Caco-2 (cell line): ENCODE data around the gene MRPL12. TPM values are rescaled to one million over a fixed set of nuclear protein-coding genes. Genes with fewer than 3 reads are reported as not detected.

Experiments
- BruUV-seq: library from RNA; stranded (reverse); fragments of 400-500 nt; replicated peaks from 2 replicates; lab custom pipeline; 2021; lab: Mats Ljungman, UMichigan
- CTCF ChIA-PET: fragments of 300-600 bp; sonication (Branson Sonifier 250); formaldehyde crosslinking; loops from one replicate; lab custom pipeline; 2022; ENCODE audit warnings: antibody characterized with exemption; lab: Charles Lee
- POLR2A ChIA-PET: fragments of 300-600 bp; sonication (Branson Sonifier 250); formaldehyde crosslinking; loops from one replicate; lab custom pipeline; 2022; ENCODE audit warnings: antibody characterized with exemption; lab: Charles Lee
- DNase-seq, 2 experiments: peaks; one replicate each; pipeline versions ENCODE4 v3.0.0 to v3.0.0-alpha.2; 2020 to 2022
- H3K27me3 ChIP-seq: replicated peaks from 2 replicates; pipeline ENCODE4 v1.6.0; 2011; ENCODE audit warnings: low read length; ENCODE audit not compliant: control insufficient read depth, insufficient read depth
- H3K36me3 ChIP-seq: 2 replicates; pipeline ENCODE4 v1.5.1; 2011; ENCODE audit warnings: low read length; ENCODE audit not compliant: control insufficient read depth, insufficient read depth
- H3K4me1 ChIP-seq: fragments of 250-450 bp; sonication (Bioruptor Pico); 2 replicates; pipeline ENCODE4 v1.5.1; 2020; ENCODE audit warnings: mild to moderate bottlenecking
- H3K4me3 ChIP-seq: 2 replicates; pipeline ENCODE4 v1.5.1; 2011; ENCODE audit warnings: low read depth, mild to moderate bottlenecking, control low read depth, low read length
- H3K9me3 ChIP-seq: fragments of 250-450 bp; sonication (Bioruptor Pico); 2 replicates; pipeline ENCODE4 v1.5.1; 2020; ENCODE audit warnings: mild to moderate bottlenecking, moderate library complexity
- H3K27ac Mint-ChIP-seq: one replicate; pipeline ENCODE4 v1.8.0; 2022; ENCODE audit warnings: mixed read lengths; ENCODE audit not compliant: unreplicated experiment
- H3K27me3 Mint-ChIP-seq: one replicate; pipeline ENCODE4 v1.8.0; 2022; ENCODE audit warnings: mixed read lengths; ENCODE audit not compliant: insufficient read depth, unreplicated experiment
- H3K36me3 Mint-ChIP-seq: one replicate; pipeline ENCODE4 v1.8.0; 2022; ENCODE audit warnings: mild to moderate bottlenecking, mixed read lengths; ENCODE audit not compliant: insufficient read depth, unreplicated experiment
- H3K4me1 Mint-ChIP-seq: one replicate; pipeline ENCODE4 v1.8.0; 2022; ENCODE audit warnings: low read depth, mixed read lengths; ENCODE audit not compliant: unreplicated experiment
- H3K4me3 Mint-ChIP-seq: one replicate; pipeline ENCODE4 v1.8.0; 2022; ENCODE audit warnings: mild to moderate bottlenecking, moderate library complexity, mixed read lengths; ENCODE audit not compliant: unreplicated experiment
- H3K9me3 Mint-ChIP-seq: one replicate; pipeline ENCODE4 v1.8.0; 2022; ENCODE audit warnings: mixed read lengths; ENCODE audit not compliant: unreplicated experiment
- intact Hi-C: fragments of 100-400 bp; cut with micrococcal nuclease; formaldehyde crosslinking; loops from one replicate; pipeline ENCODE4 v1.10.0; 2022; ENCODE audit not compliant: unreplicated experiment
- total RNA-seq: library from RNA; stranded (reverse); gene quantifications from 2 replicates; pipeline ENCODE4 v1.2.3, GENCODE V29; 2022
- TF ChIP-seq, protein P1 (sequence below), 2 experiments: fragments of 200-600 bp in 1 of 2; IDR thresholded peaks; 1 replicate in 1 of 2; 2 replicates in 1 of 2; pipeline versions ENCODE4 v1.5.1 to v1.8.0; 2011 to 2022; ENCODE audit warnings: antibody characterized with exemption in 1 of 2, control low read depth in 1 of 2, inconsistent platforms in 1 of 2, low read depth in 1 of 2, low read length in 1 of 2, mild to moderate bottlenecking in 1 of 2, moderate library complexity in 1 of 2; ENCODE audit not compliant: insufficient read depth in 1 of 2, severe bottlenecking in 1 of 2, unreplicated experiment in 1 of 2

Gene MRPL12
- total RNA-seq, 1 experiment from 2014 or later = 164 TPM

DNA sequence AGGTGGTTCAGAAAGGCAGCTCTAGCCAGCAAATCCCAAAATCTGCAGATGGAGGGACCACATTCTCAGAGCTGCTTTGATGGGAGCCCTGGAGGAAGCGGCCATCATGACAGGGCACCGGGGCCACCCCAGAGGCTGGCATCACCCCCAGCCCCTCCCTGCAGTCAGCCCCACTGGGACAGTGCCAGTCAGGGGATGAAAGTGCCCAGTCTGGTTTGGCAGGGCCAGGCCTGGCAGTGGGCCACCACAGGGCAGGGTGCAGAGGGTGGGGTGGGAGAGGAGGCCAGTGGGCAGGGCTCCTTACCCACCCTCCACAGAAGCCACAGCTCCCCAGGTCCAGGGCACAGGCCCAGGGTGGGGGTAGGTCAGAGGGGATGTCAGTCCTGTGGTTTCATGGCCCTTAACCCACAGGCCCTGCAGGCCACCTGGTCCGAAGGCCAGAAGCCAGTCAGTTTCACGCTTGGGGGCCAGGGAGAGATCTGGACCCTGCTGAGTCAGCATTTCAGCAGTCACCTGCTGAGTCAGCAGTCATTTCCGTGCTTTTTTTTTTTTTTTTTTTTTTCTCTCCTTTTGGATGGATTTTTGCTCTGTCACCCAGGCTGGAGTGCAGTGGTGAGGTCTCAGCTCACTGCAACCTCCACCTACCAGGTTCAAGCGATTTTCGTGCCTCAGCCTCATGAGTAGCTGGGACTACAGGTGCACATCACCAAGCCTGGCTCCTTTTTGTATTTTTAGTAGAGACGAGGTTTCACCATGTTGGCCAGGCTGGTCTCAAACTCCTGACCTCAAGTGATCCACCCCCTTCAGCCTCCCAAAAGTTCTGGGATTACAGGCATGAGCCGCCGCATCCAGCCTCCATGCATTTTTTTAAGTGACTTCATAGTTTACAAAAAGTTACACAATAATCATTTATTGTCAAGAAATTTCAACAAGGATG lies 19.3 kb downstream of the MRPL12 start:
- Histone ChIP-seq H3K4me1 (peaks cover 4% of the 10 kb centered on the region; the same call in 1 of the 2 replicates), H3K4me3 (no peak overlapping the region), H3K36me3 (no peaks in the 10 kb centered on the region), H3K27me3 (no peaks in the 10 kb centered on the region), H3K9me3 (no peaks in the 10 kb centered on the region)
- no TSS peak for BruUV-seq
- no peak for DNase-seq
- Mint-ChIP-seq H3K27ac (no peak overlapping the region), H3K4me3 (no peak overlapping the region), H3K9me3 (no peaks in the 10 kb centered on the region), H3K27me3 (no peaks in the 10 kb centered on the region), H3K4me1 (no peaks in the 10 kb centered on the region), H3K36me3 (peaks cover 31% of the 10 kb centered on the region)
- ChIA-PET POLR2A (interaction anchor here (1.1 to 1.3 kb wide), 2 partner anchors 10 to 111 kb away, joined by 5 to 10 read pairs; partner anchors contain the start of genes MCRIP1 and SLC25A10), CTCF (interaction anchor here (0.6 kb wide), 1 partner anchor 102 kb away, joined by 3 read pairs; no protein-coding TSS in a partner anchor)
- TF ChIP-seq, protein P1, sequence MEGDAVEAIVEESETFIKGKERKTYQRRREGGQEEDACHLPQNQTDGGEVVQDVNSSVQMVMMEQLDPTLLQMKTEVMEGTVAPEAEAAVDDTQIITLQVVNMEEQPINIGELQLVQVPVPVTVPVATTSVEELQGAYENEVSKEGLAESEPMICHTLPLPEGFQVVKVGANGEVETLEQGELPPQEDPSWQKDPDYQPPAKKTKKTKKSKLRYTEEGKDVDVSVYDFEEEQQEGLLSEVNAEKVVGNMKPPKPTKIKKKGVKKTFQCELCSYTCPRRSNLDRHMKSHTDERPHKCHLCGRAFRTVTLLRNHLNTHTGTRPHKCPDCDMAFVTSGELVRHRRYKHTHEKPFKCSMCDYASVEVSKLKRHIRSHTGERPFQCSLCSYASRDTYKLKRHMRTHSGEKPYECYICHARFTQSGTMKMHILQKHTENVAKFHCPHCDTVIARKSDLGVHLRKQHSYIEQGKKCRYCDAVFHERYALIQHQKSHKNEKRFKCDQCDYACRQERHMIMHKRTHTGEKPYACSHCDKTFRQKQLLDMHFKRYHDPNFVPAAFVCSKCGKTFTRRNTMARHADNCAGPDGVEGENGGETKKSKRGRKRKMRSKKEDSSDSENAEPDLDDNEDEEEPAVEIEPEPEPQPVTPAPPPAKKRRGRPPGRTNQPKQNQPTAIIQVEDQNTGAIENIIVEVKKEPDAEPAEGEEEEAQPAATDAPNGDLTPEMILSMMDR (IDR thresholded peaks at IDR 0.05; ENCODE audit: insufficient read depth in 1 of 2, low read depth in 1 of 2, low read length in 1 of 2, severe bottlenecking in 1 of 2, unreplicated experiment in 1 of 2) = no peak
- intact Hi-C loops = no loop called here

DNA sequence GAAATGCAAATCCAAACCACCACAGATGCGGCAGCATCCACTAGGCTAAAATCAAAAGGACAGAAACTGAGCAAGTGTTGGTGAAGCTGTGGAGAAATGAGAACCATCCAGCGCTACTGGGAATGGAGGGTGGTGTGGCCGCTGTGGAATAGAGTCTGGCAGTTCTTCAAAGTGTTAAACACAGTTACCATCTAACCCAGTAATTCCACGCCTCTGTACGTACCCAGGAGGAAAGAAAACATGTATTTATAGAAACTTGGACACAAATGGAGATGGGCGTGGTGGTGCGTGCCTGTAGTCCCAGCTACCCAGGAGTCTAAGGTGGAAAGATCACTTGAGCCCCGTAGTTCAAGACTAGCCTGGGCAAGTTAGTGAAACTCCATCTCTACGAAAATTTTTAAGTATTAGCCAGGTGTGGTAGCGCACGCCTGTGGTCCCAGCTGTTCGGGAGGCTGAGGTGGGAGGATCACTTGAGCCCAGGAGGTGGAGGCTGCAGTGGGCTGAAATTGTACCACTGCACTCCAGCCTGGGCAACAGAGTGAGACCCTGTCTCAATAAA lies 20.6 kb downstream of the MRPL12 start:
- Histone ChIP-seq H3K36me3 (no peaks in the 10 kb centered on the region), H3K4me1 (peaks cover 4% of the 10 kb centered on the region; the same call in 1 of the 2 replicates), H3K4me3 (no peak overlapping the region), H3K9me3 (no peaks in the 10 kb centered on the region), H3K27me3 (no peaks in the 10 kb centered on the region)
- ChIA-PET POLR2A (interaction anchor here (0.5 to 0.6 kb wide), 3 partner anchors 25 to 211 kb away, joined by 3 to 6 read pairs (median 3); partner anchors contain the start of gene ACTG1), CTCF (no interaction called here)
- Mint-ChIP-seq H3K27me3 (no peaks in the 10 kb centered on the region), H3K36me3 (peaks cover 24% of the 10 kb centered on the region), H3K4me1 (no peaks in the 10 kb centered on the region), H3K27ac (no peak overlapping the region), H3K4me3 (no peak overlapping the region), H3K9me3 (no peaks in the 10 kb centered on the region)
- TSS peak; percentile 39 for BruUV-seq
- intact Hi-C loops = no loop called here
- TF ChIP-seq, protein P1 (IDR thresholded peaks at IDR 0.05; ENCODE audit: insufficient read depth in 1 of 2, low read depth in 1 of 2, low read length in 1 of 2, severe bottlenecking in 1 of 2, unreplicated experiment in 1 of 2) = no peak
- no peak for DNase-seq

- Histone ChIP-seq H3K9me3 (no peaks in the 10 kb centered on the region), H3K27me3 (no peaks in the 10 kb centered on the region), H3K36me3 (no peaks in the 10 kb centered on the region), H3K4me3 (no peak overlapping the region), H3K4me1 (peaks cover 4% of the 10 kb centered on the region; the same call in 1 of the 2 replicates)
- CTCF ChIA-PET = interaction anchor here (0.7 kb wide), 1 partner anchor 125 kb away, joined by 3 read pairs; no protein-coding TSS in a partner anchor
- POLR2A ChIA-PET = interaction anchor here (0.6 kb wide), 1 partner anchor 82 kb away, joined by 10 read pairs; no protein-coding TSS in a partner anchor
- intact Hi-C loops = no loop called here
- TF ChIP-seq, protein P1 (IDR thresholded peaks at IDR 0.05; ENCODE audit: insufficient read depth in 1 of 2, low read depth in 1 of 2, low read length in 1 of 2, severe bottlenecking in 1 of 2, unreplicated experiment in 1 of 2) = no peak
- Mint-ChIP-seq H3K27me3 (no peaks in the 10 kb centered on the region), H3K4me3 (no peak overlapping the region), H3K4me1 (no peaks in the 10 kb centered on the region), H3K9me3 (no peaks in the 10 kb centered on the region), H3K27ac (no peak overlapping the region), H3K36me3 (peaks cover 13% of the 10 kb centered on the region)
- DNase-seq = no peak
- no TSS peak for BruUV-seq
These were observed 22.3 kb downstream of the MRPL12 start for GRCh38 chr17:81725439-81725838.
